22Rv1 (cell line): ENCODE results near the gene CENPP.
A peak's percentile ranks its signal among the peaks of the same experiment; 100 is the strongest.

Experiments
- H3K27ac ChIP-seq: fragments of 450-650 bp; 2 replicates; pipeline ENCODE4 v1.5.1; 2017
- ZFX ChIP-seq: fragments of 450-650 bp; IDR thresholded peaks from 2 replicates; pipeline ENCODE4 v1.6.1; 2017; ENCODE audit warnings: antibody characterized with exemption, borderline replicate concordance
- TF ChIP-seq, protein P1 (sequence below): fragments of 450-650 bp; IDR thresholded peaks from 2 replicates; pipeline ENCODE4 v1.5.1; 2017; ENCODE audit warnings: mild to moderate bottlenecking

The CENPP gene

DNA sequence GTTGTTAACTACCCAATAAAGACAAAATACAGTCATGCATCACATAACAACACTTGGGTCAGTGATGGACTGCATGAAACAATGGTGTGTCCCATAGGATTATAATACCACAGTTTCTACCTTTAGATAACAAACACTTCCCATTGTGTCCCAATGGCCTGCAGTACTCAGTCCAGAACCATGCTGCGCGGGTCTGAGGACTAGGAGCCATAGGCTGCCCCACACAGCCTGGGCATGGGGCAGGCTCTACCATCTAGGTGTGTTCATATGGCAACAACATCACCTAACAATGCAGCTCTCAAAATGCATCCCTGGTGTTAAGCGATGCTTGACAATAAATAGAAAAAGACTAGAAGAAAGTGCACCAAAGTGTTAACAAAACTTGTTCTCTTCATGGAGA lies 337.4 kb downstream of the CENPP start:
- TF ChIP-seq ZFX = no peak
- TF ChIP-seq, protein P1, sequence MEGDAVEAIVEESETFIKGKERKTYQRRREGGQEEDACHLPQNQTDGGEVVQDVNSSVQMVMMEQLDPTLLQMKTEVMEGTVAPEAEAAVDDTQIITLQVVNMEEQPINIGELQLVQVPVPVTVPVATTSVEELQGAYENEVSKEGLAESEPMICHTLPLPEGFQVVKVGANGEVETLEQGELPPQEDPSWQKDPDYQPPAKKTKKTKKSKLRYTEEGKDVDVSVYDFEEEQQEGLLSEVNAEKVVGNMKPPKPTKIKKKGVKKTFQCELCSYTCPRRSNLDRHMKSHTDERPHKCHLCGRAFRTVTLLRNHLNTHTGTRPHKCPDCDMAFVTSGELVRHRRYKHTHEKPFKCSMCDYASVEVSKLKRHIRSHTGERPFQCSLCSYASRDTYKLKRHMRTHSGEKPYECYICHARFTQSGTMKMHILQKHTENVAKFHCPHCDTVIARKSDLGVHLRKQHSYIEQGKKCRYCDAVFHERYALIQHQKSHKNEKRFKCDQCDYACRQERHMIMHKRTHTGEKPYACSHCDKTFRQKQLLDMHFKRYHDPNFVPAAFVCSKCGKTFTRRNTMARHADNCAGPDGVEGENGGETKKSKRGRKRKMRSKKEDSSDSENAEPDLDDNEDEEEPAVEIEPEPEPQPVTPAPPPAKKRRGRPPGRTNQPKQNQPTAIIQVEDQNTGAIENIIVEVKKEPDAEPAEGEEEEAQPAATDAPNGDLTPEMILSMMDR = no peak
- H3K27ac ChIP-seq = no peak overlapping the region

DNA sequence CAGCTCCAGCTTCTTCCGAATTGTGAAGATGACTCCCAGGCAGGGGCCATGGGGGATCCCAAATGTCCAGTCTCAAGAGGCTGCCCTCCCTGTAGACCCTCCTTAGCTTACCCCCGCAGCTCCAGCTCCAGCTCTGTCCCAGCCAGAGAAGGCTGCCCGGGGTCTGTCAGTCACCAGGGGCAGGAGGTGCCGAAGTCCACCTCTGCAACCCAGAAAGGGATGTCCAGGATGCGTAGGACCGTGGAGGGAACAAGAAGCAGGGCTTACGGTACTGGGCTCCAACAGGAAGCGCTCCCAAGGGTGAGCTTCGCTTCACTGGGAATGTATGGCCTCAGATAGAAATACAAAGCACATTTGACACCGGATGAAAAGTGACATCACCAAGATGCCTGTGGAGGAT lies 338.2 kb downstream of the CENPP start:
- TF ChIP-seq ZFX = no peak
- TF ChIP-seq, protein P1 = no peak
- H3K27ac ChIP-seq = no peak overlapping the region

DNA sequence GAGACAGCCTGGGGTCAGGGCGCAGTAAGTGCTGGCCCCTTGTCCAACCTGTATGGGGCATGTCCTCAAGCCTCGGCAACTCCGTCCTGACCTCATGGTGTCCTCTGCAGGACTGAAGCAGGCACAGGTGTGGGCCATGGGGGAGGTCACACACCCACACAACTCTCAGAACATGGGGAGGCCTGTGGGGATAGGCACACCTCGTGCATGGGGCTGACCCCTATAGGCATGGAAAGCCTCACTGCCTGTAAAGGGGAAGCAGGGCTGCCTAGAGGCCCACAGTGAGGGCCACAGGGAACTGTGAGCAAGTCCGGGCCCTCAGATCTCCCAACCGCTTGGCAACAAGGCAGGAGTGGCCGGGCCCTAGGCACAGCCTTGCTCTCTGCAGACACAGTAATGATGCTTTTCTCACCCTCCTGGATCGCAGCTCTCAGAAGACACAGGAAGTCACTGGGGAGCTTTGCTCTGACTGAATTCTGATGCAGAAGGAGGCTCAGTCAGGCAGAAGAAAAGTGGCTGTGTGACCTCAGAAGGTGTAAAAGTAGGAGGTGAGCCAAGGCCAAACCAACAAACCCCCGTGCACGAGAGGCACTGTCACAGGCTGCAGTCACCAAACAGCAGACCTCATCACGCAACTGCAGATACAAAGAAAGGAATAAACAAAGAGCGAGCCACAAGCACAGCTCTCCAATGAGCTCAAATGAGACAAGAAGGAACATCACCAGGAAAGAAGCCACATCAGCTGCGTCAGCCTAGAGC lies 338.8 kb downstream of the CENPP start:
- TF ChIP-seq, protein P1 = no peak
- TF ChIP-seq ZFX = no peak
- 0 out of 2 replicates have a peak overlapping the region, but pooled peaks have one; percentile 69 for H3K27ac ChIP-seq

DNA sequence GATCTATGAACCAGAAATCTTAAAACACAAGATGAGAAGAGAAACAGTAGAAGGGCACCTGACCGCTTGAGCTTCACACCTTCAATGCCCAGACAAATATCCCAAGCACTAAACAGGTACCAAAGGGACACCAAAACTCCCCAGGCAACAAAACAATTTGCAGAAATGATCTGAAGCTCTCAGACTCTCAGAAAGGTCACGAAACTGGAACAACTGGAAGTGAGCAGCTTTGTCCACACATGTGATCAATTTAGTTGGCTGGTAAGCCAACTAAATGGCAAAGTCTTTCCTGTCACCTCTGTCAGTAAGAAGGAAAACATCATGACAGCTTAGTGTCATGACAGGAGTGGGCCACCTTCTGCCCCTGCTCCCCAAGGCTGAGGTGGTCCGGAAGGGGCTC lies 340.1 kb downstream of the CENPP start:
- TF ChIP-seq, protein P1 = no peak
- TF ChIP-seq ZFX = no peak
- peak overlapping the region; percentile 69 for H3K27ac ChIP-seq

DNA sequence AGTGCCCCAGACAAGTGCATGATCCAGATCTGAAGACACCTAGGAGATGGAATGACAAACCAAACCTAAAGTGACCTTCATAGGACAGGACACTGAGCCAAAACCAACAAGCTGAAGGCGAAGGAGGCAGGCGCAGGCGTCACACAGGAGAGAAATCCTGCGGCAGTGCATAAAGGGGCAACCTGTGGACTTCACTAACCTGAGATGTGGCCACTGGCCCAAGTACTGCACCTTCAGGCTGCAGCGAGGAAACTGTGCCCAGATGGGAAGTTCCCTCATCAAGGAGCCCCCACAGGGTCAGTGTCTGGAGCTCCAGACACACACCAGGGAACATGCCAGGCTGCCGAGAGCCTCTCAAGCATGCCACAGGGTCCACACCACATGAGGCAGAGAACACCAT lies 340.5 kb downstream of the CENPP start:
- TF ChIP-seq, protein P1 = no peak
- no peak for TF ChIP-seq ZFX
- H3K27ac ChIP-seq = peak overlapping the region; percentile 69

DNA sequence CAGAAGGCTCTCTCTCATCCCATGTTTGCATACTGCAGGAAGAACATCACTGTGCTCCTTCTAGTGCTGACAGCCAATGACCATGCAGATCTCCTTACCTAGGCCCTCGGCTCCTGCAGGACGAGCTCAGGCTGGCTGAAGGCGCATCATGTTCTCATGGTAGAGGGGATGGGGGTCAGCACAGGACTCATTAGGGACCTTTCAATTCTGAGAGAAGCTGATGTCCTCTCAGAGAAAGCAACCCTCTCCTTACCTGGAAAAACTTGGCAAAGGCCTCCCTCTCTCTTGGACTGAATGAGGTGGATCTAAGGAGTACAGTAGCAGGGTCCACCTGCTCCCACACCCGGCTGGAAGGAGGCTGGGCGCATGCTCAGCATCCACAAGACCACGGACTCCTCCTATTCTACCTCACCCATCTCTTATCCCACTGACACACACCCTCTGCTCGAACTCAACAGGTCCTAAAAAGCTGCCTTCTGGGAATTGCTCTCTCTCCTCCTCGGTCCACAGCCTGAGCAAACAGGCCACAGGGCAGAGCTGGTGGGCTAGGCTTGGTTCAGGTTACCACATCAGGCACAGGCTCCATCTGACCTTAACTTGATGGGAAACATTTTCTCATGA lies 341.3 kb downstream of the CENPP start:
- peak overlapping the region; percentile 69 for H3K27ac ChIP-seq
- TF ChIP-seq ZFX = no peak
- TF ChIP-seq, protein P1 = no peak
